DOHH2 (cell line): ENCODE measurements around the gene MEGF11.
"Not testable (repeated sequence)": the region's sequence is repeated elsewhere in the genome, so short reads cannot be mapped to it uniquely, and the experiment has no call there.

Experiments
- H3F3A ChIP-seq: fragments of 200-600 bp; sonication (generic), shearing (Covaris generic); 2 replicates; pipeline ENCODE4 v1.6.0; 2016; ENCODE audit warnings: antibody characterized with exemption, mild to moderate bottlenecking; ENCODE audit not compliant: control insufficient read depth, insufficient read depth
- H3K27ac ChIP-seq: fragments of 200-600 bp; sonication (generic); 2 replicates; pipeline ENCODE4 v1.5.1; 2014; ENCODE audit warnings: low read depth, mild to moderate bottlenecking, low read length, moderate library complexity
- H3K27me3 ChIP-seq: fragments of 200-600 bp; sonication (generic); 2 replicates; pipeline ENCODE4 v1.6.1; 2014; ENCODE audit warnings: mild to moderate bottlenecking, low read length, mixed read lengths; ENCODE audit not compliant: control insufficient read depth
- H3K36me3 ChIP-seq: fragments of 200-600 bp; sonication (generic); 2 replicates; pipeline ENCODE4 v1.6.1; 2014; ENCODE audit warnings: mild to moderate bottlenecking, low read length, moderate library complexity, mixed read lengths; ENCODE audit not compliant: control insufficient read depth
- H3K4me1 ChIP-seq: fragments of 200-600 bp; sonication (generic); 2 replicates; pipeline ENCODE4 v1.6.1; 2014; ENCODE audit warnings: mild to moderate bottlenecking, low read length, mixed read lengths; ENCODE audit not compliant: control insufficient read depth
- H3K4me2 ChIP-seq: fragments of 200-600 bp; sonication (generic); 2 replicates; pipeline ENCODE4 v1.6.0; 2014; ENCODE audit warnings: mild to moderate bottlenecking, low read length, moderate library complexity
- H3K4me3 ChIP-seq: fragments of 200-600 bp; sonication (generic); 2 replicates; pipeline ENCODE4 v1.5.1; 2014; ENCODE audit warnings: mild to moderate bottlenecking, low read length, mixed read lengths
- H3K79me2 ChIP-seq: fragments of 200-600 bp; sonication (generic); 2 replicates; pipeline ENCODE4 v1.6.1; 2014; ENCODE audit warnings: mild to moderate bottlenecking, low read length, mixed read lengths; ENCODE audit not compliant: control insufficient read depth
- H3K9me2 ChIP-seq: fragments of 200-600 bp; sonication (generic); replicated peaks from 2 replicates; pipeline ENCODE4 v1.6.1; 2014; ENCODE audit warnings: mild to moderate bottlenecking, low read length, mixed read lengths; ENCODE audit not compliant: control insufficient read depth
- H3K9me3 ChIP-seq: fragments of 200-600 bp; sonication (generic); 2 replicates; pipeline ENCODE4 v1.6.1; 2014; ENCODE audit warnings: antibody characterized with exemption, low read length, mixed read lengths; ENCODE audit not compliant: control insufficient read depth, insufficient read depth
- H4K20me1 ChIP-seq: fragments of 200-600 bp; sonication (generic); 2 replicates; pipeline ENCODE4 v1.6.0; 2014; ENCODE audit warnings: low read depth, mild to moderate bottlenecking, antibody characterized with exemption, low read length, moderate library complexity; ENCODE audit not compliant: control insufficient read depth, insufficient read depth
- CTCF ChIP-seq: fragments of 200-600 bp; sonication (generic); IDR thresholded peaks from one replicate; pipeline ENCODE4 v1.5.1; 2014; ENCODE audit warnings: antibody characterized with exemption, mild to moderate bottlenecking, low read depth, low read length; ENCODE audit not compliant: poor library complexity, severe bottlenecking
- EZH2phosphoT487 ChIP-seq: fragments of 200-600 bp; sonication (generic); IDR thresholded peaks from 2 replicates; pipeline ENCODE4 v1.6.1; 2017; ENCODE audit warnings: borderline replicate concordance, mild to moderate bottlenecking, antibody characterized with exemption, low read length, moderate library complexity, mixed read lengths

The MEGF11 gene

GRCh38 chr15:65869126-65869953 is 384.2 kb downstream of the MEGF11 start, which contains the start of gene RAB11A:
Gene RAB11A, plus strand, starts transcription at chr15:65869491. Its CDS starts 95 bp downstream, at chr15:65869586.
- peaks cover 18% of the 10 kb centered on the region for H3K36me3 ChIP-seq
- H3K9me2 ChIP-seq, result no peaks in the 10 kb centered on the region
- H3K4me1 ChIP-seq, result peaks cover 25% of the 10 kb centered on the region
- H3K27me3 ChIP-seq, result no peaks in the 10 kb centered on the region
- H3K4me3 ChIP-seq, result peak within 1 kb of the TSS; percentile 93
- H3K9me3 ChIP-seq, result no peaks in the 10 kb centered on the region
- peak within 1 kb of the TSS; percentile 66 for H3K27ac ChIP-seq
- H3F3A ChIP-seq, result no peaks in the 10 kb centered on the region
- H4K20me1 ChIP-seq, result peaks cover 6% of the 10 kb centered on the region
- TF ChIP-seq CTCF (peak; percentile 62), EZH2phosphoT487 (no peak)
- peaks cover 50% of the 10 kb centered on the region for H3K79me2 ChIP-seq
- H3K4me2 ChIP-seq, result peak within 1 kb of the TSS; percentile 74

- Histone ChIP-seq H3K9me2 (no peaks in the 10 kb centered on the region), H3K27ac (peak overlapping the region; percentile 66), H3K27me3 (no peaks in the 10 kb centered on the region), H3K4me1 (peaks cover 25% of the 10 kb centered on the region), H3K79me2 (peaks cover 43% of the 10 kb centered on the region), H3K9me3 (no peaks in the 10 kb centered on the region), H3F3A (no peaks in the 10 kb centered on the region), H4K20me1 (peaks cover 6% of the 10 kb centered on the region), H3K36me3 (peaks cover 14% of the 10 kb centered on the region; the same call in 1 of the 2 replicates), H3K4me3 (peak overlapping the region; percentile 93), H3K4me2 (peak overlapping the region; percentile 74)
- no peak for TF ChIP-seq EZH2phosphoT487
- TF ChIP-seq CTCF, result no peak
Measured at GRCh38 chr15:65868546-65869125, 384.9 kb downstream of the MEGF11 start.

DNA sequence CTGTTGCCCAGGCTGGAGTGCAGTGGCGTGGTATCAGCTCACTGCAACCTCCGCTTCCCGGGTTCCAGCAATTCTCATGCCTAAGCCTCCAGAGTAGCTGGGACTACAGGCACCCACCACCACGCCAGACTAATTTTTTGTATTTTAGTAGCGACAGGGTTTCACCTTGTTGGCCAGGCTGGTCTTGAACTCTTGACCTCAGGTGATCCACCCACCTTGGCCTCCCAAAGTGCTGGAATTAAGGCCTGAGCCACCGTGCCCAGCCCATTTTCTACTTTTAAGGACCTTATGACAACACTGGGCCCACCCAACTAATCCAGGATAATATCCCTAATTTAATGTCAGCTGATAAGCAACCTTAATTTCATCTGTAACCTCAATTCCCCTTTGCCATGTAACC is 385.6 kb downstream of the MEGF11 start:
- peaks cover 14% of the 10 kb centered on the region; the same call in 1 of the 2 replicates for H3K36me3 ChIP-seq
- H4K20me1 ChIP-seq, H3F3A ChIP-seq, H3K27me3 ChIP-seq, H3K27ac ChIP-seq, H3K4me3 ChIP-seq, H3K9me3 ChIP-seq, H3K9me2 ChIP-seq: not testable (repeated sequence)
- H3K4me2 ChIP-seq, result peak overlapping the region; percentile 74; the same call in 1 of the 2 replicates
- H3K79me2 ChIP-seq, result peaks cover 36% of the 10 kb centered on the region
- H3K4me1 ChIP-seq, result peaks cover 29% of the 10 kb centered on the region

DNA sequence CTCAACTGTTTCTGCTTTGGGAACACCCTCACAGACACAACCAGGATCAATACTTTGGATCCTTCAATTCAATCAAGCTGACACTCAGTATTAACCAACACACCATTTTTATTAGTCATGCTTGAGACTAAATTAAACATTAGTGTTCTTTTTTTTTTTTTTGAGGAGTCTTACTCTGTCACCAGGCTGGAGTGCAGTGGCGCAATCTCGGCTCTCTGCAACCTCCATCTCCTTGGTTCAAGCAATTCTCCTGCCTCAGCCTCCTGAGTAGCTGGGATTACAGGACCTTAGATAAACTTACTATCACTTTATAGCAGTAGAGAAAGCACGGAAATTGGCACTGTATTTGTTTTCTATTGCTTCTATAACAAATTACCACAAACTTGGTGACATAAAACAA is 386.3 kb downstream of the MEGF11 start:
- H3K4me3 ChIP-seq, result no peak overlapping the region
- peaks cover 29% of the 10 kb centered on the region for H3K79me2 ChIP-seq
- H3K36me3 ChIP-seq, result peaks cover 11% of the 10 kb centered on the region; the same call in 1 of the 2 replicates
- no peaks in the 10 kb centered on the region for H3K9me3 ChIP-seq
- peaks cover 3% of the 10 kb centered on the region; the same call in 1 of the 2 replicates for H4K20me1 ChIP-seq
- H3K27me3 ChIP-seq, result no peaks in the 10 kb centered on the region
- peaks cover 34% of the 10 kb centered on the region for H3K4me1 ChIP-seq
- no peaks in the 10 kb centered on the region for H3K9me2 ChIP-seq
- no peak overlapping the region for H3K27ac ChIP-seq
- TF ChIP-seq EZH2phosphoT487, result no peak
- no peak for TF ChIP-seq CTCF
- no peaks in the 10 kb centered on the region for H3F3A ChIP-seq
- no peak overlapping the region for H3K4me2 ChIP-seq
